Right lobe of liver (tissue), 4 donors: ENCODE measurements around the gene TIMP3.

Source experiments
- CTCF ChIP-seq, 4 donors: fragments of 200-600 bp in 3 of 4; fragments of 450-650 bp in 1 of 4; IDR thresholded peaks; one replicate each; pipeline versions ENCODE4 v1.5.1 to v1.8.0; 2016 to 2022; ENCODE audit warnings: antibody characterized with exemption in 4 of 4, mild to moderate bottlenecking in 2 of 4
- POLR2A ChIP-seq: fragments of 450-650 bp; IDR thresholded peaks from one replicate; pipeline ENCODE4 v1.6.1; 2017; ENCODE audit warnings: antibody characterized with exemption, mild to moderate bottlenecking
- donor health status: DM: no; HTN: no; CAD: no.
- donor health status: DM: no; HTN: no; CAD: no.
- donor health status: DM: no; HTN: yes; CAD: no.

GRCh38 chr22:32809786-32810554 is 8.5 kb downstream of the TIMP3 start:
- TF ChIP-seq CTCF (IDR thresholded peaks at IDR 0.05) (no peak), POLR2A (no peak)
